DOHH2 (cell line): ENCODE measurements around the gene KCTD15.

Source experiments
- EZH2phosphoT487 ChIP-seq: fragments of 200-600 bp; sonication (generic); IDR thresholded peaks from 2 replicates; pipeline ENCODE4 v1.6.1; 2017; ENCODE audit warnings: borderline replicate concordance, mild to moderate bottlenecking, antibody characterized with exemption, low read length, moderate library complexity, mixed read lengths
- TF ChIP-seq, protein P1 (sequence below): fragments of 200-600 bp; sonication (generic); IDR thresholded peaks from one replicate; pipeline ENCODE4 v1.5.1; 2014; ENCODE audit warnings: antibody characterized with exemption, mild to moderate bottlenecking, low read depth, low read length; ENCODE audit not compliant: poor library complexity, severe bottlenecking

DNA sequence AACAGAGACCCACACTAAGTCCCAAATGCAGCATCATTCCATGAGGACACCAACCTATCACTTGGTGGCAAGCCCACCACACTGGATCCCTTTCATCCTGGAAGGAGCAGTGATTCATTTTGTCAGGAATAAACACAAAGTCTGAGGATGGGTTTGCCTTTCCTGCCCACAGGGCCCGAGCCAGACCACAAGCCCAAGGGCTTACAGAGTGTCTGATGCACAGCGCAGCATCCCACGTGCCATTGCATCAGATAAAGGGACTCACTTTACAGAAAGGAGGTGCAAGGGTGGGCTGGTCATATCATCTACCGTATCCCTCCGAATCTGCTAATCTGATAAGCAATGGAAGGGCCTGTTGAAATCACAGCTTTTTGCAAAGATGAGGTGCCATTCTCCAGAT is 12.2 kb upstream of the KCTD15 start:
- TF ChIP-seq, protein P1, sequence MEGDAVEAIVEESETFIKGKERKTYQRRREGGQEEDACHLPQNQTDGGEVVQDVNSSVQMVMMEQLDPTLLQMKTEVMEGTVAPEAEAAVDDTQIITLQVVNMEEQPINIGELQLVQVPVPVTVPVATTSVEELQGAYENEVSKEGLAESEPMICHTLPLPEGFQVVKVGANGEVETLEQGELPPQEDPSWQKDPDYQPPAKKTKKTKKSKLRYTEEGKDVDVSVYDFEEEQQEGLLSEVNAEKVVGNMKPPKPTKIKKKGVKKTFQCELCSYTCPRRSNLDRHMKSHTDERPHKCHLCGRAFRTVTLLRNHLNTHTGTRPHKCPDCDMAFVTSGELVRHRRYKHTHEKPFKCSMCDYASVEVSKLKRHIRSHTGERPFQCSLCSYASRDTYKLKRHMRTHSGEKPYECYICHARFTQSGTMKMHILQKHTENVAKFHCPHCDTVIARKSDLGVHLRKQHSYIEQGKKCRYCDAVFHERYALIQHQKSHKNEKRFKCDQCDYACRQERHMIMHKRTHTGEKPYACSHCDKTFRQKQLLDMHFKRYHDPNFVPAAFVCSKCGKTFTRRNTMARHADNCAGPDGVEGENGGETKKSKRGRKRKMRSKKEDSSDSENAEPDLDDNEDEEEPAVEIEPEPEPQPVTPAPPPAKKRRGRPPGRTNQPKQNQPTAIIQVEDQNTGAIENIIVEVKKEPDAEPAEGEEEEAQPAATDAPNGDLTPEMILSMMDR = no peak
- no peak for TF ChIP-seq EZH2phosphoT487
